Ovary (tissue), 3 donors: ENCODE data around the gene SHROOM3.

Experiments used
- EP300 ChIP-seq: sonication (generic); formaldehyde crosslinking; IDR thresholded peaks from one replicate; pipeline ENCODE4 v1.6.1; 2017; ENCODE audit warnings: antibody characterized with exemption
- TF ChIP-seq, protein P1 (sequence below), 3 donors: fragments of 450-650 bp in 2 of 3; fragments of 200-600 bp in 1 of 3; IDR thresholded peaks; one replicate each; pipeline versions ENCODE4 v1.5.1 to v1.8.0; 2016 to 2022; ENCODE audit warnings: antibody characterized with exemption in 3 of 3, mild to moderate bottlenecking in 1 of 3
- donor health status: DM: no; HTN: no; CAD: no.

DNA sequence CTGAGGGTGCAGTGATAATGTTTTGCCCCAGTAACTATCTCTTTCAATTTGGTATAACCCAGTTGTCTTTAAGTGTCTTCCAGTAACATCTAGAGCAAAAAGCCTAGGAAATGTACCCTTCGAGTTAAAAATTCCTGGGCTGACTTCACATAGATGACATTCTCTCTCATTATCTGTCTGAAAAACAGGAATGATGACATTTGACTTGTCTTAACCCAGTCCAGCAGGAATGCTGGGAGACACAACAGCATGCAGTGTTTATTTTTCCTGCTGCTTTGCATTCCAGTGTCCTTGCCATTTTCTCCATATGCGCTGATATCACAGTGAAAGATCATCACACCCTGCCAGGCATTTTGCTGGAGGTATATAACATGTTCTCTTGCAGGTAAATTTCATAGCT, 333.0 kb downstream of the SHROOM3 start:
- TF ChIP-seq, protein P1, sequence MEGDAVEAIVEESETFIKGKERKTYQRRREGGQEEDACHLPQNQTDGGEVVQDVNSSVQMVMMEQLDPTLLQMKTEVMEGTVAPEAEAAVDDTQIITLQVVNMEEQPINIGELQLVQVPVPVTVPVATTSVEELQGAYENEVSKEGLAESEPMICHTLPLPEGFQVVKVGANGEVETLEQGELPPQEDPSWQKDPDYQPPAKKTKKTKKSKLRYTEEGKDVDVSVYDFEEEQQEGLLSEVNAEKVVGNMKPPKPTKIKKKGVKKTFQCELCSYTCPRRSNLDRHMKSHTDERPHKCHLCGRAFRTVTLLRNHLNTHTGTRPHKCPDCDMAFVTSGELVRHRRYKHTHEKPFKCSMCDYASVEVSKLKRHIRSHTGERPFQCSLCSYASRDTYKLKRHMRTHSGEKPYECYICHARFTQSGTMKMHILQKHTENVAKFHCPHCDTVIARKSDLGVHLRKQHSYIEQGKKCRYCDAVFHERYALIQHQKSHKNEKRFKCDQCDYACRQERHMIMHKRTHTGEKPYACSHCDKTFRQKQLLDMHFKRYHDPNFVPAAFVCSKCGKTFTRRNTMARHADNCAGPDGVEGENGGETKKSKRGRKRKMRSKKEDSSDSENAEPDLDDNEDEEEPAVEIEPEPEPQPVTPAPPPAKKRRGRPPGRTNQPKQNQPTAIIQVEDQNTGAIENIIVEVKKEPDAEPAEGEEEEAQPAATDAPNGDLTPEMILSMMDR (IDR thresholded peaks at IDR 0.05): no peak
- no peak for TF ChIP-seq EP300
